Gastrocnemius medialis (tissue), 4 donors: ENCODE measurements around the gene NOVA1.

Experiments used
- POLR2A ChIP-seq, 2 donors: fragments of 450-650 bp; IDR thresholded peaks; one replicate each; pipeline ENCODE4 v1.6.1; 2017; ENCODE audit warnings: antibody characterized with exemption in 2 of 2, mild to moderate bottlenecking in 2 of 2, moderate library complexity in 2 of 2
- TF ChIP-seq, protein P1 (sequence below), 5 experiments: fragments of 450-650 bp in 3 of 5; fragments of 200-600 bp in 2 of 5; sonication (generic) in 2 of 5; IDR thresholded peaks in 4 of 5; conservative IDR thresholded peaks in 1 of 5; 1 replicate in 4 of 5; 2 replicates in 1 of 5; pipeline ENCODE4 v1.5.1; 2016 to 2019; ENCODE audit warnings: antibody characterized with exemption in 5 of 5, mild to moderate bottlenecking in 3 of 5, moderate library complexity in 3 of 5

DNA sequence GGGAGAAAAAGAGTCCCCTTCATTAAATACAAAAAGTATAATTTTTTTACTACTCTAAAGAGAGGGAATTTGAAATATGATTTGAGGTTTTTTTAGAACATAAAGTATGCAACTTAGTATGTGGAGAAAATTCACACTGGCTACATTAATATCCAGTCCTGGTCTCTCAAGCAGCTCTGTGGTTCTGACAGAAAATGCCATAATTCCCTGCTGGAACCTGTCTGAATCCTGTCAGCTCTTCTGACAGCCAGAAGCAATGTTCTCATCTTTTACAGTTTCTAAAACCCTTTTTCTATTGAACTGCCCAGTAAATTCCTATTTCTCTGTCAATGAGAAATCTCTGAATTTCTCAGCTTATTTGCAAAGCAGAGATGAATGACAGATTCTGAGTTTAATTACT lies 13.4 kb upstream of the NOVA1 start:
- TF ChIP-seq, protein P1, sequence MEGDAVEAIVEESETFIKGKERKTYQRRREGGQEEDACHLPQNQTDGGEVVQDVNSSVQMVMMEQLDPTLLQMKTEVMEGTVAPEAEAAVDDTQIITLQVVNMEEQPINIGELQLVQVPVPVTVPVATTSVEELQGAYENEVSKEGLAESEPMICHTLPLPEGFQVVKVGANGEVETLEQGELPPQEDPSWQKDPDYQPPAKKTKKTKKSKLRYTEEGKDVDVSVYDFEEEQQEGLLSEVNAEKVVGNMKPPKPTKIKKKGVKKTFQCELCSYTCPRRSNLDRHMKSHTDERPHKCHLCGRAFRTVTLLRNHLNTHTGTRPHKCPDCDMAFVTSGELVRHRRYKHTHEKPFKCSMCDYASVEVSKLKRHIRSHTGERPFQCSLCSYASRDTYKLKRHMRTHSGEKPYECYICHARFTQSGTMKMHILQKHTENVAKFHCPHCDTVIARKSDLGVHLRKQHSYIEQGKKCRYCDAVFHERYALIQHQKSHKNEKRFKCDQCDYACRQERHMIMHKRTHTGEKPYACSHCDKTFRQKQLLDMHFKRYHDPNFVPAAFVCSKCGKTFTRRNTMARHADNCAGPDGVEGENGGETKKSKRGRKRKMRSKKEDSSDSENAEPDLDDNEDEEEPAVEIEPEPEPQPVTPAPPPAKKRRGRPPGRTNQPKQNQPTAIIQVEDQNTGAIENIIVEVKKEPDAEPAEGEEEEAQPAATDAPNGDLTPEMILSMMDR (IDR thresholded peaks at IDR 0.05 in 4 of 5, conservative IDR thresholded peaks at IDR 0.05 in 1 of 5): no peak
- no peak for TF ChIP-seq POLR2A (IDR thresholded peaks at IDR 0.05)
